ENCODE measurements around the gene DCLK1.

Gene DCLK1

DNA sequence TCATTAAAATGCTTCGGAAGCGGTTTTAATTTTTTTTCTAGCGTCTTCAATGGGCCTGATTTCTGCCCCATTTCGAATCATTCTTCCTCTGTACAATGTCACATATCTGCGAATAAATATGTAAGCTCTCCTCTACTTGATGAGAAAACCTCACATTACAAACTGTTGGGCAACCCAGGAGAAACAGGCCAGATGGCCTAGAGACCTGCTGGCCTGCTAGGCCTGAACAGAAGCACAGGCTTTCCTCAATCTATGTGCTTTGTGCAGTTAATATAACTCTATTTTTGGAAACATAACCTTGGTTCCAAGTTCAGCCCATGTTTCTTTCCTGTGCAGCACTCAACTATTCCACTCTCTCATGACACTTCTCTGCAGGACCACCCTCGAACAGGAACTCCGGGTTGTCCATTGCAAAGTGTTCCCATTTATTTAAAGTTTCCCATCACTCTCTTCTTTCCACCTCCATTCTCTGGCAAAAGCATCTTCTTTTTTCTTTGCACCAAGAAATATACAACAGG lies 42.0 kb downstream of the DCLK1 start:
- no peak for TF ChIP-seq CTCF (IDR thresholded peaks at IDR 0.05; ENCODE audit: borderline replicate concordance, insufficient read depth, low read depth, low read length)
- no peak overlapping the region for H3K4me3 ChIP-seq (ENCODE audit: low read depth, low read length)

DNA sequence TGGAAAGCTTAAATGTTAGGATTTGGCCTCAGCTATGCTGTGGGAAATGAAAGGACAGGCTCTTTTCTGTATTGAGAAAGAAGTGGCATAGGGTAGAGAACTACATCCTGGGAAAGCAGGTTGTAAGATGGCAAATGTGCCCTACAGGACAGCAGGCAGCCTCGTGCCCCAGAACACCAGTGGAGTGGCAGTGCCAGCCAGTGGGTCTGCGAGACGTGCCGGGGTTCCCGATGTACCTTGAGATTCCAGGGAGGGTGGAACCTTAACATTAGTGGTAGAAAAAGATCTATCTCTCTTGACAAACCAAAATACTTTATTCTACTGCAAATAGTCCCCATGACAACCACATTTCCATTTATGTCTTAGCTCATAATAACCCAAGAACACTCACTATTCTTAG lies 42.7 kb downstream of the DCLK1 start:
- H3K4me3 ChIP-seq (ENCODE audit: low read depth, low read length) = no peak overlapping the region
- TF ChIP-seq CTCF (IDR thresholded peaks at IDR 0.05; ENCODE audit: borderline replicate concordance, insufficient read depth, low read depth, low read length) = no peak

DNA sequence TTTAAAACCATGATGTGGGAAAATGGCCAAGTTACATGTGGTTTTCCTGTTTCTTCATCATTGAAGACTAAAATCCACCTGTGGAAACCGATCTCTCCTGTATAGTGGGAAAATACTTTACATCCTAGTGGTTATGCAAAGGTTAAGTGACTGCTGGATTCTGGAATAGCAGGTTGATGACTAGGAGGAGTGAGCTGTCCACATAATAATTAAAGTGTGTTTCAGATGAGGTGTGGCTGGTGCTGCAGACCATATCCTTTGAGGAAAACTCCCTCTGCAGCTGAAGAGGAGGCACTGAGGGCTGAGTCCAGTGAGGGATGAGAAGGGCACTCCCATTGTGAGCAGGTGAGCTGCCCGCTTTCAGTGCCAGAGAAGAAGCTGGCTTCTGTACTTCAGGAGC lies 43.2 kb downstream of the DCLK1 start:
- TF ChIP-seq CTCF (IDR thresholded peaks at IDR 0.05; ENCODE audit: borderline replicate concordance, insufficient read depth, low read depth, low read length) = no peak
- H3K4me3 ChIP-seq (ENCODE audit: low read depth, low read length) = no peak overlapping the region

DNA sequence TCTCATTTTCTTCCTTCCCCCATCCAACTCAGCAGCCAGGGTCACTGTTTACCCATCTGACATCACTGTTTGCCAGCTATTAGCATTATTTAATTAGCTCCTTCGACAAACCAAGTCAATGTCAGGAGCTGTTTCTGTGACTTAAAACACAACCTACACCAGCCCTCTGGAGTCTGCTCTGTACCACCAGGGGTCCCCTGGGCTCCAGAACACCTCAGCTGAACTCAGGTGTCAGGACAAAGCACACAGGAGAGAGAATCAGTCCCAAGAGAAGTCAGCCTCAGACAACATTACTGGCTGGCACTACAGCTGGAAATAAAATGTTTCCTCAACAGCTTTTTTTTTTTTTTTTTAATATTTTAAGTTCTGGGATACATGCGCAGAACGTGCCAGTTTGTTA lies 45.1 kb downstream of the DCLK1 start:
- TF ChIP-seq CTCF (IDR thresholded peaks at IDR 0.05; ENCODE audit: borderline replicate concordance, insufficient read depth, low read depth, low read length) = no peak
- H3K4me3 ChIP-seq (ENCODE audit: low read depth, low read length) = no peak overlapping the region

DNA sequence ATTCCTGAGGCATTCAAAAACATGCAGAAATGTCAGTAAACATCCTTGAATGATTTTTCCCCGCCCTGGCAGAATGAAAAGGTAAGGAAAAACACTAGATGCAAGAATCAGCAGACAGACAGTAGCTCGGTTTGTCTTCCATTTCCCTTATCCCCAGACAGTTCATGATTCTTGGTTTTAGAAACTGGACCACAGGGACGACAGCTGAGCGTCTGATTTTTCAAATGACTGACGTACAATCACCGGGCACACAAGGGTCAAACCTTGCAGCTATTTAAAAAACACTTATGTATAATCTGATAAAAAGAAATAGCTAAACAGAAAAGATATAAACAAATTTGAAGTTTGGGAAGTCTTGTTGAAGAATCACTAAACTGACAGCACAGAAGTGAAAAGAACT lies 47.1 kb downstream of the DCLK1 start:
- no peak for TF ChIP-seq CTCF (IDR thresholded peaks at IDR 0.05; ENCODE audit: borderline replicate concordance, insufficient read depth, low read depth, low read length)
- no peak overlapping the region for H3K4me3 ChIP-seq (ENCODE audit: low read depth, low read length)

- no peak for TF ChIP-seq CTCF (IDR thresholded peaks at IDR 0.05; ENCODE audit: borderline replicate concordance, insufficient read depth, low read depth, low read length)
- no peak overlapping the region for H3K4me3 ChIP-seq (ENCODE audit: low read depth, low read length)
These were observed 48.4 kb downstream of the DCLK1 start for GRCh38 chr13:36082806-36083205.

- no peak overlapping the region for H3K4me3 ChIP-seq (ENCODE audit: low read depth, low read length)
- no peak for TF ChIP-seq CTCF (IDR thresholded peaks at IDR 0.05; ENCODE audit: borderline replicate concordance, insufficient read depth, low read depth, low read length)
These were observed 48.8 kb downstream of the DCLK1 start for GRCh38 chr13:36082396-36082795.
